A673 (cell line): Measurements from ENCODE around the gene PLEKHA6. TPM values are rescaled to one million over a fixed set of nuclear protein-coding genes. Genes with fewer than 3 reads are reported as not detected.

ENCODE experiments used
- BruUV-seq: library from RNA; stranded (reverse); fragments of 400-500 nt; replicated peaks from 2 replicates; lab custom pipeline; 2021; lab: Mats Ljungman, UMichigan
- CTCF ChIA-PET: fragments of 300-600 bp; sonication (Branson Sonifier 250); formaldehyde crosslinking; loops from one replicate; lab custom pipeline; 2022; ENCODE audit warnings: antibody characterized with exemption; lab: Charles Lee
- POLR2A ChIA-PET: fragments of 300-600 bp; sonication (Branson Sonifier 250); formaldehyde crosslinking; loops from one replicate; lab custom pipeline; 2022; ENCODE audit warnings: antibody characterized with exemption; ENCODE audit not compliant: low non-redundant PET; lab: Charles Lee
- DNase-seq: peaks from one replicate; pipeline ENCODE4 v3.0.0-alpha.2; 2015; ENCODE audit warnings: low spot score
- H3K27ac ChIP-seq: fragments of 200-600 bp; sonication (generic); 2 replicates; pipeline ENCODE4 v1.5.1; 2016; ENCODE audit warnings: mixed run types, low read depth, mild to moderate bottlenecking, mixed read lengths, antibody characterized with exemption, low read length; ENCODE audit not compliant: poor library complexity, severe bottlenecking
- H3K27me3 ChIP-seq: fragments of 200-600 bp; sonication (generic); replicated peaks from 2 replicates; pipeline ENCODE4 v1.6.1; 2017; ENCODE audit warnings: mixed run types, low read depth, mild to moderate bottlenecking, mixed read lengths, antibody characterized with exemption, low read length; ENCODE audit not compliant: insufficient read depth, poor library complexity
- H3K36me3 ChIP-seq: fragments of 200-600 bp; sonication (generic); 2 replicates; pipeline ENCODE4 v1.6.1; 2016; ENCODE audit warnings: mixed run types, mild to moderate bottlenecking, mixed read lengths, antibody characterized with exemption, low read length; ENCODE audit not compliant: insufficient read depth, poor library complexity, severe bottlenecking
- H3K4me1 ChIP-seq: fragments of 200-600 bp; sonication (generic); 2 replicates; pipeline ENCODE4 v1.6.1; 2017; ENCODE audit warnings: mixed run types, mild to moderate bottlenecking, mixed read lengths, antibody characterized with exemption, low read length; ENCODE audit not compliant: insufficient read depth, poor library complexity, severe bottlenecking
- H3K4me3 ChIP-seq: fragments of 200-600 bp; sonication (generic); 2 replicates; pipeline ENCODE4 v1.5.1; 2016; ENCODE audit warnings: low read depth, mixed run types, mild to moderate bottlenecking, mixed read lengths, low read length; ENCODE audit not compliant: poor library complexity, severe bottlenecking
- H3K9me3 ChIP-seq: fragments of 200-600 bp; sonication (generic); 2 replicates; pipeline ENCODE4 v1.6.1; 2016; ENCODE audit warnings: mixed run types, low read depth, mild to moderate bottlenecking, mixed read lengths, antibody characterized with exemption, low read length; ENCODE audit not compliant: poor library complexity, severe bottlenecking
- CTCF ChIP-seq: fragments of 300-800, 200-600 bp; sonication (generic); conservative IDR thresholded peaks from 2 replicates; pipeline ENCODE4 v1.5.1; 2017; ENCODE audit warnings: low read depth, mild to moderate bottlenecking, antibody characterized with exemption, low read length, moderate library complexity, mixed read lengths
- EZH2 ChIP-seq: fragments of 200-600 bp; sonication (generic); IDR thresholded peaks from 2 replicates; pipeline ENCODE4 v1.6.1; 2017; ENCODE audit warnings: borderline replicate concordance, low read depth, mild to moderate bottlenecking, mixed read lengths, antibody characterized with exemption, low read length; ENCODE audit not compliant: poor library complexity, severe bottlenecking
- intact Hi-C: fragments of 100-400 bp; cut with micrococcal nuclease; formaldehyde crosslinking; loops from one replicate; pipeline ENCODE4 v1.10.0; 2022; ENCODE audit not compliant: unreplicated experiment
- total RNA-seq: library from RNA; stranded (reverse); gene quantifications from 2 replicates; pipeline ENCODE4 v1.2.3, GENCODE V29; 2021

Gene PLEKHA6
- total RNA-seq, 1 experiment from 2014 or later: 0.58 TPM

DNA sequence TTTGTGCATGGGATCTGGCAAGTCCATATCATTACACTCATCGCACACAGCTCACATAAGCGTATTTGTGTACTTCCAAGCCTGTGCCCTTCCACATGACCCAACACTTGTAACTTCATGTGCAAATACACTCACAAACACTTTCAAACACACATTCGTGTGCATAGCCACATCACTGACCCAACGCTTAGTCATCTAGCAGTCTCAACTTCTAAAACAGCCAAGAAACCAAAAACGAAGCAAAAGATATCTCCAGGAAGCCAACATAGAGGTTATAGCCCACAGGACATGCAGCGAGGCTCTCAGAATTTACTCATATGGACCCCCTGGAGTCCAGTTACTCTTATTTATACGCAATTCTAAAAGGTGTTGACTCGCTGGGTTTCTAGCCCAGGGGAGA lies 135.1 kb downstream of the PLEKHA6 start:
- ChIA-PET CTCF (no interaction called here), POLR2A (no interaction called here)
- no peak for DNase-seq
- BruUV-seq: no TSS peak
- Histone ChIP-seq H3K27ac (no peak overlapping the region), H3K9me3 (no peaks in the 10 kb centered on the region), H3K36me3 (no peaks in the 10 kb centered on the region), H3K27me3 (no peaks in the 10 kb centered on the region), H3K4me1 (no peaks in the 10 kb centered on the region), H3K4me3 (no peak overlapping the region)
- intact Hi-C loops: no loop called here
- no peak for TF ChIP-seq EZH2
- no peak for TF ChIP-seq CTCF

- POLR2A ChIA-PET: no interaction called here
- CTCF ChIA-PET: interaction anchor here (0.6 kb wide), 1 partner anchor 17 kb away, joined by 3 read pairs; no protein-coding TSS in a partner anchor
- H3K4me1 ChIP-seq: no peaks in the 10 kb centered on the region
- no peaks in the 10 kb centered on the region for H3K9me3 ChIP-seq
- H3K27me3 ChIP-seq: no peaks in the 10 kb centered on the region
- no peaks in the 10 kb centered on the region for H3K36me3 ChIP-seq
- DNase-seq: no peak
- intact Hi-C loops: no loop called here
- no peak overlapping the region for H3K4me3 ChIP-seq
- no peak overlapping the region for H3K27ac ChIP-seq
- BruUV-seq: no TSS peak
- TF ChIP-seq CTCF: no peak
- no peak for TF ChIP-seq EZH2
Observed at GRCh38 chr1:204223129-204223860, 136.4 kb downstream of the PLEKHA6 start.

DNA sequence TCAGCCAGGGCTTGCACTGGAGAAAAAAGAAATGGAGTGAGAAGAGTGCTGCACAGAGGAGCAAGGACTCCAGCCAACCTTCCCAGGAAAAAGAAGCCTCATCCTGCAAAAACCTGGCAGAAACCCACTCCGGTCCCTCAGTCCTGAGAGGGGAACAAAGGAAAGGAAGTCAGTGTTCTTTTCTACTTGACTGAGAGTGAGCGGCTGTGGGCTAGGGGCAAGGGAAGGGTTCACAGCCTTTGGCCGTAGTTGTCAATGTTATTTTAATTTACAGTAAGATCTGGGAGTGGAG lies 137.0 kb downstream of the PLEKHA6 start:
- H3K36me3 ChIP-seq: no peaks in the 10 kb centered on the region
- intact Hi-C loops: no loop called here
- POLR2A ChIA-PET: no interaction called here
- H3K9me3 ChIP-seq: no peaks in the 10 kb centered on the region
- no peak overlapping the region for H3K4me3 ChIP-seq
- BruUV-seq: no TSS peak
- no peak overlapping the region for H3K27ac ChIP-seq
- CTCF ChIA-PET: no interaction called here
- DNase-seq: no peak
- no peaks in the 10 kb centered on the region for H3K4me1 ChIP-seq
- H3K27me3 ChIP-seq: no peaks in the 10 kb centered on the region
- TF ChIP-seq EZH2 (no peak), CTCF (no peak)
